CD4-positive, alpha-beta T cell treated with Interferon gamma for 1 hour (primary cell): ENCODE data around the gene MACIR.
"Not testable (repeated sequence)": the region's sequence is repeated elsewhere in the genome, so short reads cannot be mapped to it uniquely, and the experiment has no call there.

Experiments used
- DNase-seq: peaks from one replicate; pipeline ENCODE4 v3.0.0-alpha.2; 2020

MACIR gene, protein sequence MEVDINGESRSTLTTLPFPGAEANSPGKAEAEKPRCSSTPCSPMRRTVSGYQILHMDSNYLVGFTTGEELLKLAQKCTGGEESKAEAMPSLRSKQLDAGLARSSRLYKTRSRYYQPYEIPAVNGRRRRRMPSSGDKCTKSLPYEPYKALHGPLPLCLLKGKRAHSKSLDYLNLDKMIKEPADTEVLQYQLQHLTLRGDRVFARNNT

GRCh38 chr5:103258368-103258956, at the start of gene MACIR:
Gene MACIR (plus strand): TSS chr5:103258763. CDS start chr5:103275920, 17,157 bp downstream.
- DNase-seq: peak; percentile 95

DNA sequence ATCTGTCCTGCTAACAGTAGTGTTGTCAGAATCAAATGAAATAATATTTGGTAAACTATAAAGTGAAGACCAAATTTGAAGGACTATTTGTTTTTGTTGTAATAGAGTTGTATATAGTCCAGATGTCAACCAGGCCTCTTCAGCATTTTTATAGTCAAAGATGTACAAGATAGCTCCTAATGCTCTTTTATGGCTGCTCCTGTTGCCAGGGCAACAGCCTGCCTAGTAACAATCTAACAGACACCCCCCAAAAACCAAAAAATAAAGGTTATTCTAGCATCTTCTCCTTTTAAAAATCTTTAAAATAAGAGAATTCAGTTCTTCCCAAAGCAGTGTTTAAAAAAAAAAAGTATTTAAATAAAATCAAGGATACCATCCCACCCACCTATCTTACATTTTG, 49.5 kb upstream of the MACIR start:
- DNase-seq: no peak

GRCh38 chr5:103210952-103211351, 47.6 kb upstream of the MACIR start:
- DNase-seq: no peak

DNA sequence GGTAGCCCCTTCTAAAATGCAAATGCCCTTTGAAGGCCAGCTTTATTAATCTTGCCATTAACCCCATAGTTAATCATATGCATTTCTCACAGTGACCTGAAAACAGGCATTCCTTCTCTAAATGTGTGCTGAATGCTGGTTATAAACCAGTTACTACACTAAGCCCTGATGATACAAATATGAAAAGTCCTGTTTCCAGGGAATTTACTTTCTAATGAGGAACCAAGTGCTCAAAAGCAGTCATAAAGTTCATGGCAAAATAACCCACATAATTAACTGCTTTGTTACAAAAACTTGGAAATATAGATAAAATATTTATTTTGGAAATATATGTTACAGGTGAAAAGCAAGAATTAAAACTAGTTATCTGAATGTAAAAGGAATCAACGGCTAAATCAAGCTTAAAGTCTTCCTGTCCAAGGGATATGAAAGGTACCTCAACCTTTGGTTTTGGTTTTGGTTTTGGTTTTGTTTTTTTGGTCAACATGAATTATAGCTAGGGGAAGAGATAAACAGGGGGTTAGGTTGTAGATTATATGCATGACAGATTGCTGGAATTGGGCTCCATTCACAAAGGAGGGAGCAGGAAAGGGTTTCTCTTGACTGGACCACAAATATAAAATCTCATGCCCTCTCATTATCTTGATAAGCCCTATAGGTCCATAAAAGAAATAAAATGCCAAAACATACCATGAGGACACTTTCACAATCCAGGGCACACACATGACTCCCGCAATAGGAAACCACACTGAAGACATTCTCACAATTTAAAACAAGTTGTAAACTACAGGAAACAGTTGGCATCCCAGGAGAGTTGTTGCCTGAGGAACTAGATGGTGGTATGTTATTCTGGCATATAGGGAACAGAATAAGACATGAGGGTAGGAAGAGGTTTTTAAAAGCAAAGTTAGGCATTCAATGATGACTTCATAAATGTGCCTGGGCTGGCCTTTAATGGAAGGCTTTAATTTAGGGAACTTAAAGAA, 46.7 kb upstream of the MACIR start:
- no peak for DNase-seq

GRCh38 chr5:103216137-103216536, 42.4 kb upstream of the MACIR start:
- no peak for DNase-seq

- no peak for DNase-seq
These were observed 41.9 kb upstream of the MACIR start for GRCh38 chr5:103216697-103217096.

GRCh38 chr5:103217101-103217500, 41.5 kb upstream of the MACIR start:
- no peak for DNase-seq

- no peak for DNase-seq
These were observed 40.4 kb upstream of the MACIR start for GRCh38 chr5:103218164-103218563.

- DNase-seq: not testable (repeated sequence)
These were observed 39.5 kb upstream of the MACIR start for GRCh38 chr5:103219074-103219473.

DNA sequence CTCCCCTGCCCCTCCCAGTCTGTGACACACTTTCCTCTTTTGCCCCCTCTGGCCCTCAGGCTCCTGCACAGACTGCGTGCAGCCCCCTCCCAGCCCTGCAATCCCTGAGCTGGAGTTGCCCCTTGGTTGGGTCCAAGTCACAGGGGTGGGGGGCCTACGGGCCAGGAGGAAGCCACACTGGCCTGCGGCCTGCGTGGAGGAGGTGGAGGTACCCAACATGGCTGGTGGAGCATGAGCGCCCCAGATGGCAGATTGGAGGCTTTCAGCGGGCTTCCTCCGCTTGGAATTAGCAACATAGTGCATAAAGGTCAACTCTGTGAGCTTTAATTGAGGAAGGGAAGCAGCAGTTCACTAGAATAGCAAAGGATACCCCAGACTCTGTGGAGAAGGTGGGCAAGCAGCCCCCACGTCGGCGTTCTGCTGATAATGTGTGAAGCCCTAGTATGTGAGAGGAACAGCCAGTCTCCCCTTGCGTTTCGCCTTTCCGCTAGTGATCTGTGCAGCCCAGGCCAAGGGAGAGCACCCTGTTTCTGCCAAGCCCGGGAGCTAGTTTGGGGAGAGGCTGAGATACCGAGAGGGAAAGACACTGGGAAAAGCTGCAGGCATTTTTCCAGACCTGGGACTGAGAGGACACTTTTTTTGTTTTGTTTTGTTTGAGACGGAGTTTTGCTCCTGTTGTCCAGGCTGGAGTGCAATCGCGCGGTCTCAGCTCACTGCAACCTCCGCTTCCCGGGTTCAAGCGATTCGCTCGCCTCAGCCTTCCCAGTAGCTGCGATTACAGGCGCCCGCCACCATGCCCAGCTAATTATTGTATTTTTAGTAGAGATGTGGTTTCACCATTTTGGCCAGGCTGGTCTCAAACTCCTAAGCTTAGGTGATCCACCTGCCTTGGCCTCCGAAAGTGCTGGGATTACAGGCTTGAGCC, 35.3 kb upstream of the MACIR start:
- no peak for DNase-seq

- DNase-seq: peak; percentile 20
These were observed 34.3 kb upstream of the MACIR start for GRCh38 chr5:103224118-103224893.

GRCh38 chr5:103224894-103225246, 33.7 kb upstream of the MACIR start:
- no peak for DNase-seq

DNA sequence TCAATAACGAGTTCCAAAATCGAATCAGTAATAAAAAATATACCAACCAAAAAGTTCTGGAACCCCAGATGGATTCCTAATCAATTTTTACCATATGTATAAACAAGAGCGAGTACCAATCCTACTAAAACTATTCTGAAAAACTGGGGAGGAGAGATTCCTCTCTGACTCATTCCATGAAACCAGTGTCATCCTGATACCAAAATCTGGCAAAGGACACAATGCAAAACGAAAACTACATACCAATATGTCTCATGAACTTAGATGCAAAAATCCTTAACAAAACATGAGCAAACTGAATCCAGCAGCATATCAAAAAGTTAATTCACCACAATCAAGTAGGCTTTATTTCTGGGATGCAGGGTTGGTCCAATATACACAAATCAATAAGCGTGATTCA, 30.5 kb upstream of the MACIR start:
- DNase-seq: no peak

DNA sequence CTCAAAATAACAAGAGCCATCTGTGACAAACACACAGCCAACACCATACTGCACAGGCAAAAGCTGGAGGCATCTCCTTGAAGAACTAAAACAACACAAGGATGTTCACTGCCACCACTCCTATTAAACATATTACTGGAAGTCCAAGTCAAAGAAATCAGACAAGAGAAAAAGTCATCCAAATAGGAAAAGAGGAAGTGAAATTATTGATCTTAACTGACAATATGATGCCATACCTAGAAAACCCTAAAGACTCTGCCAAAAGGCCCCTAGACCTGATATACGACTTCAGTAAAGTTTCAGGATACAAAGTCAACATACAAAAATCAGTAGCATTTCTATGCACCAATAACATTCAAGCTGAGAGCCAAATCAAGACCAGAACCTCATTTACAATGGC, 30.0 kb upstream of the MACIR start:
- no peak for DNase-seq

GRCh38 chr5:103232393-103232999, 26.1 kb upstream of the MACIR start:
- DNase-seq: no peak

GRCh38 chr5:103234239-103234975, 24.2 kb upstream of the MACIR start:
- no peak for DNase-seq

DNA sequence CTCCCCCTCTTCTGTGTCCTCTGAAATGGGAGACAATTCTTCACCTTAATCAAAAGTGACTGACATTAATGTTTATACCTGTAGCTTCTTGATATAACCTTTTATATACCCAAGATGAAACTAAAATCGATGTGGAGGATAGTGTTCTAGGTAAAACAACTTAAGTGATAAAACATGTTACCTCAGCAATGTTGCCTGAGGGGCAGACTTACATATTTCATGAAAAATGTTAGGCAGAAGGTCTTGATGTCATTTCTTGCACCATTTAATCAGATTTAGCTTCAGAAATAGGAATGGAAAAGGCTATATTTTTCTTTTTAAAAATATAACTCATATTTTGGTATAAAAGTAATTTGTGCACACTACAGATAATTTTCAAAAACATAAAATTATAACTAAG, 22.7 kb upstream of the MACIR start:
- no peak for DNase-seq

DNA sequence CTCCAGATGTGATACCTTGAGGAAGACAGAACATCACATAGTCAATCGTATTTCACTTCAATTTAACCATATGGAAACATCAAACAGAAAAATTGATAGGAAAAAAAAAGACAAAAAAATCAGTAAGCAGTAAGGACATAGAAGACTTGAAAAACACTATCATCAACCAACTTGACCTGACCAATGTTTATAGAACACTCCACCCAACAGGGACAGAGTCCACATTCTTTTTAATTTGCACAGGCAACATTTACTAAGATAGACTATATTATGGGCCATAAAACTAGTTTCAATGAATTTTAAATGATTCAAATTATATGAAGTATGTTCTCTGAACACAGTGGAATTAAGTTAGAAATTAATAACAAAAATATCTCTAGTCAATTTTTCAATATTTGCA, 20.8 kb upstream of the MACIR start:
- DNase-seq: no peak

GRCh38 chr5:103243665-103244064, 14.9 kb upstream of the MACIR start:
- DNase-seq: no peak

DNA sequence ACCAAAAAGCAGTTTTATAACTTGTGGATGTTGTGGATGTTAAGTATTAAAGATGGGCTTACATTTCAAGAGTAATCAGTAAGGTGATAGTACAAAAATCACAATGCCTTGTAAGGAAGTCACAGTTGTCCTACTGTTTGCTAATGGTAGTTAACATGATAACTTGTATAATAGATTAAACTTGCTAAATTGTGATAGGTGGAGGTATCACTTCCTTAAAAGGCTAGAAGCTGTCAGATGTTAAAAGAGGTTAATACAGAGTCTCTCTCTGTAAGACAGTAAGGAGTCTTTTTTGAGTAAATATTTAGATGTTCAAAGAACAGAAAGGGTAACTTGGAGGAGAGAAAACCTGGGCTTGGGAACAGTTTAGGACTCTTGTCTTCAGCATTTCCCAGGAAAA, 14.2 kb upstream of the MACIR start:
- DNase-seq: no peak

GRCh38 chr5:103245761-103246160, 12.8 kb upstream of the MACIR start:
- no peak for DNase-seq
